IMR-90 (cell line): ENCODE measurements around the gene GPRIN3. TPM values are rescaled to one million over a fixed set of nuclear protein-coding genes. Genes with fewer than 3 reads are reported as not detected.

Experiments used
- ATAC-seq: fragments of 200-7000 bp; cut with Tn5 transposase; 2 replicates; pipeline ENCODE4 v1.9.1; 2020; ENCODE audit warnings: low read depth, mild to moderate bottlenecking, moderate library complexity
- BruUV-seq: library from RNA; stranded (reverse); fragments of 400-500 nt; replicated peaks from 2 replicates; lab custom pipeline; 2021; lab: Mats Ljungman, UMichigan
- CTCF ChIA-PET: fragments of 300-600 bp; formaldehyde crosslinking; extraction: SDS; loops from one replicate; lab custom pipeline; 2021; ENCODE audit warnings: antibody characterized with exemption; lab: Yijun Ruan, JAX
- POLR2A ChIA-PET: fragments of 300-600 bp; sonication (Branson Sonifier 250); formaldehyde crosslinking; loops from one replicate; lab custom pipeline; 2022; ENCODE audit warnings: antibody characterized with exemption; ENCODE audit not compliant: unreplicated experiment; lab: Charles Lee
- DNase-seq: peaks from one replicate; pipeline ENCODE4 v3.0.0; 2013
- H2AFZ ChIP-seq: replicated peaks from 2 replicates; pipeline ENCODE3; 2013; ENCODE audit warnings: low read length, mild to moderate bottlenecking; ENCODE audit not compliant: poor library complexity
- H2AK5ac ChIP-seq: 2 replicates; pipeline ENCODE4 v1.6.1; 2013; ENCODE audit warnings: low read depth, low read length, inconsistent platforms
- H2AK9ac ChIP-seq: replicated peaks from 2 replicates; pipeline ENCODE3; 2013; ENCODE audit warnings: mild to moderate bottlenecking, low read depth, low read length, moderate library complexity; ENCODE audit not compliant: poor library complexity
- H2BK120ac ChIP-seq: 2 replicates; pipeline ENCODE4 v1.6.1; 2013; ENCODE audit warnings: low read depth, low read length, inconsistent platforms
- H2BK15ac ChIP-seq: 3 replicates; pipeline ENCODE4 v1.6.1; 2013; ENCODE audit warnings: low read depth, low read length, inconsistent platforms
- H2BK20ac ChIP-seq: 2 replicates; pipeline ENCODE4 v1.6.1; 2013; ENCODE audit warnings: low read depth, mild to moderate bottlenecking, inconsistent platforms, low read length, moderate library complexity
- H2BK5ac ChIP-seq: 2 replicates; pipeline ENCODE4 v1.6.1; 2013; ENCODE audit warnings: mild to moderate bottlenecking, low read depth, low read length, inconsistent platforms; ENCODE audit not compliant: poor library complexity, severe bottlenecking
- H3K14ac ChIP-seq: replicated peaks from 2 replicates; pipeline ENCODE4 v1.6.1; 2013; ENCODE audit warnings: low read depth, low read length, inconsistent platforms
- H3K18ac ChIP-seq: 2 replicates; pipeline ENCODE4 v1.6.1; 2013; ENCODE audit warnings: low read depth, low read length, control low read depth
- H3K23ac ChIP-seq: 2 replicates; pipeline ENCODE4 v1.6.1; 2013; ENCODE audit warnings: low read depth, low read length, inconsistent platforms
- H3K27ac ChIP-seq: 2 replicates; pipeline ENCODE4 v1.5.1; 2013; ENCODE audit warnings: mild to moderate bottlenecking, control low read depth, low read length; ENCODE audit not compliant: insufficient read depth
- H3K27me3 ChIP-seq: 2 replicates; pipeline ENCODE4 v1.6.1; 2013; ENCODE audit warnings: low read length; ENCODE audit not compliant: control insufficient read depth, insufficient read depth
- H3K36me3 ChIP-seq: 2 replicates; pipeline ENCODE4 v1.6.1; 2013; ENCODE audit warnings: low read length, mixed read lengths; ENCODE audit not compliant: control insufficient read depth, insufficient read depth
- H3K4ac ChIP-seq: 2 replicates; pipeline ENCODE4 v1.6.1; 2013; ENCODE audit warnings: low read depth, low read length, inconsistent platforms
- H3K4me1 ChIP-seq: 2 replicates; pipeline ENCODE4 v1.6.1; 2013; ENCODE audit warnings: low read length, mixed read lengths; ENCODE audit not compliant: control insufficient read depth, insufficient read depth
- H3K4me2 ChIP-seq: 2 replicates; pipeline ENCODE4 v1.6.1; 2013; ENCODE audit warnings: low read depth, mild to moderate bottlenecking, control low read depth, low read length, moderate library complexity
- H3K4me3 ChIP-seq: 2 replicates; pipeline ENCODE4 v1.5.1; 2013; ENCODE audit warnings: low read depth, mild to moderate bottlenecking, control low read depth, low read length, moderate library complexity; ENCODE audit not compliant: insufficient read depth
- H3K56ac ChIP-seq: 2 replicates; pipeline ENCODE4 v1.6.1; 2013; ENCODE audit warnings: low read length, inconsistent platforms; ENCODE audit not compliant: insufficient read depth; ENCODE audit errors: extremely low read depth
- H3K79me1 ChIP-seq, 2 experiments: 2 replicates each; pipeline ENCODE4 v1.6.1; 2013; ENCODE audit warnings: low read length in 2 of 2, inconsistent platforms in 1 of 2, low read depth in 1 of 2
- H3K9ac ChIP-seq: 2 replicates; pipeline ENCODE4 v1.6.1; 2013; ENCODE audit warnings: low read depth, low read length, control low read depth
- H3K9me1 ChIP-seq: 2 replicates; pipeline ENCODE4 v1.6.1; 2013; ENCODE audit warnings: low read length, inconsistent platforms; ENCODE audit not compliant: insufficient read depth
- H3K9me3 ChIP-seq: 2 replicates; pipeline ENCODE4 v1.6.1; 2013; ENCODE audit warnings: low read length; ENCODE audit not compliant: control insufficient read depth, insufficient read depth
- H4K20me1 ChIP-seq: 2 replicates; pipeline ENCODE4 v1.6.1; 2013; ENCODE audit warnings: low read length, inconsistent platforms; ENCODE audit not compliant: insufficient read depth
- H4K5ac ChIP-seq: 2 replicates; pipeline ENCODE4 v1.6.1; 2013; ENCODE audit warnings: mild to moderate bottlenecking, low read depth, low read length, control low read depth
- H4K8ac ChIP-seq, 2 experiments: 2 replicates each; pipeline ENCODE4 v1.6.1; 2013; ENCODE audit warnings: low read depth in 2 of 2, low read length in 2 of 2, control low read depth in 1 of 2, inconsistent platforms in 1 of 2
- H4K91ac ChIP-seq: 2 replicates; pipeline ENCODE4 v1.6.1; 2013; ENCODE audit warnings: low read depth, low read length, inconsistent platforms; ENCODE audit not compliant: insufficient read depth
- BHLHE40 ChIP-seq: fragments of 150-350 bp; IDR thresholded peaks from 2 replicates; pipeline ENCODE4 v1.6.1; 2016; ENCODE audit warnings: mild to moderate bottlenecking, low read depth, low read length
- CEBPB ChIP-seq: IDR thresholded peaks from 2 replicates; pipeline ENCODE4 v1.6.1; 2012; ENCODE audit warnings: low read depth, low read length, improper control_type of control experiment
- CHD1 ChIP-seq: IDR thresholded peaks from 2 replicates; pipeline ENCODE4 v1.6.1; 2012; ENCODE audit warnings: low read depth, low read length, improper control_type of control experiment
- FOS ChIP-seq: fragments of 150-350 bp; IDR thresholded peaks from 2 replicates; pipeline ENCODE4 v1.6.1; 2016; ENCODE audit warnings: low read depth, low read length
- MAFK ChIP-seq: IDR thresholded peaks from 2 replicates; pipeline ENCODE4 v1.6.1; 2012; ENCODE audit warnings: low read depth, low read length, improper control_type of control experiment
- MAZ ChIP-seq: IDR thresholded peaks from 2 replicates; pipeline ENCODE4 v1.6.1; 2012; ENCODE audit warnings: low read depth, mild to moderate bottlenecking, low read length, improper control_type of control experiment, moderate library complexity, borderline replicate concordance
- MXI1 ChIP-seq: IDR thresholded peaks from 2 replicates; pipeline ENCODE4 v1.6.1; 2012; ENCODE audit warnings: low read depth, mild to moderate bottlenecking, low read length, moderate library complexity, borderline replicate concordance
- NFE2L2 ChIP-seq: fragments of 150-350 bp; IDR thresholded peaks from 2 replicates; pipeline ENCODE4 v1.6.1; 2016; ENCODE audit warnings: low read depth, mild to moderate bottlenecking, low read length
- POLR2A ChIP-seq: IDR thresholded peaks from 2 replicates; pipeline ENCODE4 v1.6.1; 2012; ENCODE audit warnings: mild to moderate bottlenecking, low read depth, low read length
- RAD21 ChIP-seq: IDR thresholded peaks from 2 replicates; pipeline ENCODE4 v1.6.1; 2012; ENCODE audit warnings: low read length, improper control_type of control experiment
- RCOR1 ChIP-seq: IDR thresholded peaks from 2 replicates; pipeline ENCODE4 v1.6.1; 2012; ENCODE audit warnings: mild to moderate bottlenecking, low read length, improper control_type of control experiment; ENCODE audit not compliant: insufficient replicate concordance
- RFX5 ChIP-seq: IDR thresholded peaks from 2 replicates; pipeline ENCODE4 v1.8.0; 2012; ENCODE audit warnings: low read depth, mild to moderate bottlenecking, low read length, moderate library complexity
- SMC3 ChIP-seq: fragments of 150-350 bp; IDR thresholded peaks from 2 replicates; pipeline ENCODE4 v1.6.1; 2016; ENCODE audit warnings: low read depth, mild to moderate bottlenecking, antibody characterized with exemption, low read length, moderate library complexity
- USF2 ChIP-seq: fragments of 150-350 bp; IDR thresholded peaks from 2 replicates; pipeline ENCODE4 v1.6.1; 2017; ENCODE audit warnings: mild to moderate bottlenecking, antibody characterized with exemption, low read length, low read depth
- WGBS, 2 experiments: methylation state at CpG; one replicate each; pipeline versions ENCODE4 v1.1.5 to v1.1.7; 2013; ENCODE audit warnings: missing lambda C conversion rate in 2 of 2; ENCODE audit not compliant: insufficient read length in 1 of 2; ENCODE audit errors: extremely low coverage in 2 of 2; 5-methylcytosine and 5-hydroxymethylcytosine counted together
- dilution Hi-C: fragments of 300-500 bp; cut with HindIII; formaldehyde crosslinking; loops from one replicate; pipeline ENCODE4 v1.14.3; 2018; ENCODE audit warnings: low sequenced_read_pairs; ENCODE audit not compliant: unreplicated experiment
- in situ Hi-C: fragments of 300-500 bp; cut with MboI; formaldehyde crosslinking; loops from 3 replicates; pipeline ENCODE4 v1.14.3; 2019; ENCODE audit warnings: low sequenced_read_pairs, inconsistent platforms, mixed read lengths
- intact Hi-C: fragments of 100-400 bp; cut with micrococcal nuclease; formaldehyde crosslinking; loops from 2 replicates; pipeline ENCODE4 v1.10.0; 2022
- polyA plus RNA-seq, 3 experiments: library from polyadenylated mRNA; depleted of rRNA; stranded (reverse); fragments of >200 nt; gene quantifications; 2 replicates each; pipeline ENCODE4 v1.2.3, GENCODE V29; 2012; ENCODE audit warnings: low replicate concordance in 1 of 3
- total RNA-seq: library from RNA; depleted of rRNA; stranded (reverse); fragments of >200 nt; gene quantifications from 2 replicates; pipeline ENCODE4 v1.2.3, GENCODE V29; 2012
- TF ChIP-seq, protein P1 (sequence below): fragments of 150-350 bp; IDR thresholded peaks from 2 replicates; pipeline ENCODE4 v1.6.1; 2016; ENCODE audit warnings: low read depth, mild to moderate bottlenecking, low read length, moderate library complexity, borderline replicate concordance
- TF ChIP-seq, protein P2 (sequence below): conservative IDR thresholded peaks from 2 replicates; pipeline ENCODE4 v1.5.1; 2012; ENCODE audit warnings: mild to moderate bottlenecking, low read depth, low read length, improper control_type of control experiment

The GPRIN3 gene
- total and polyA plus RNA-seq, 2 of the 4 experiments (the other 2 are of a cell fraction) = under 0.01 TPM; not detected in 1

GRCh38 chr4:89283226-89284009 lies 24.2 kb downstream of the GPRIN3 start:
- dilution Hi-C loops = no loop called here
- DNase-seq = no peak

More at GRCh38 chr4:89283226-89284009, 24.2 kb downstream of the GPRIN3 start:
- ATAC-seq = no peak
- Histone ChIP-seq H3K9me3 (no peaks in the 10 kb centered on the region), H4K5ac (no peak overlapping the region), H3K14ac (no peak overlapping the region), H4K91ac (no peak overlapping the region), H2BK20ac (no peak overlapping the region), H2AFZ (no peak overlapping the region), H3K36me3 (no peaks in the 10 kb centered on the region), H2BK5ac (no peak overlapping the region), H2AK9ac (no peak overlapping the region), H3K27me3 (peaks cover 5% of the 10 kb centered on the region), H3K18ac (no peak overlapping the region), H2BK15ac (no peak overlapping the region), H3K9me1 (no peaks in the 10 kb centered on the region), H3K27ac (no peak overlapping the region), H3K4ac (no peak overlapping the region), H4K20me1 (no peaks in the 10 kb centered on the region), H3K4me1 (no peaks in the 10 kb centered on the region), H2AK5ac (no peak overlapping the region), H3K23ac (no peak overlapping the region), H3K4me2 (no peak overlapping the region), H3K79me1 (no peaks in the 10 kb centered on the region), H3K4me3 (no peak overlapping the region), H3K9ac (no peak overlapping the region), H4K8ac (no peak overlapping the region), H3K56ac (no peak overlapping the region), H2BK120ac (no peak overlapping the region)
- BruUV-seq = no TSS peak
- intact Hi-C loops = no loop called here
- CTCF ChIA-PET = no interaction called here
- POLR2A ChIA-PET = no interaction called here
- WGBS, 2 experiments = 81% methylated on average over 3 of the region's 5 CpGs; no CpG with 5 or more reads in 1 of the 2 experiments
- in situ Hi-C loops = no loop called here
- TF ChIP-seq RFX5 (no peak), USF2 (no peak), MAFK (no peak), MXI1 (no peak), RCOR1 (no peak), CEBPB (no peak), SMC3 (no peak), FOS (no peak), RAD21 (no peak), BHLHE40 (no peak), NFE2L2 (no peak), MAZ (no peak), CHD1 (no peak), POLR2A (no peak)
- TF ChIP-seq, protein P1, sequence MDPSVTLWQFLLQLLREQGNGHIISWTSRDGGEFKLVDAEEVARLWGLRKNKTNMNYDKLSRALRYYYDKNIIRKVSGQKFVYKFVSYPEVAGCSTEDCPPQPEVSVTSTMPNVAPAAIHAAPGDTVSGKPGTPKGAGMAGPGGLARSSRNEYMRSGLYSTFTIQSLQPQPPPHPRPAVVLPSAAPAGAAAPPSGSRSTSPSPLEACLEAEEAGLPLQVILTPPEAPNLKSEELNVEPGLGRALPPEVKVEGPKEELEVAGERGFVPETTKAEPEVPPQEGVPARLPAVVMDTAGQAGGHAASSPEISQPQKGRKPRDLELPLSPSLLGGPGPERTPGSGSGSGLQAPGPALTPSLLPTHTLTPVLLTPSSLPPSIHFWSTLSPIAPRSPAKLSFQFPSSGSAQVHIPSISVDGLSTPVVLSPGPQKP = no peak
- TF ChIP-seq, protein P2, sequence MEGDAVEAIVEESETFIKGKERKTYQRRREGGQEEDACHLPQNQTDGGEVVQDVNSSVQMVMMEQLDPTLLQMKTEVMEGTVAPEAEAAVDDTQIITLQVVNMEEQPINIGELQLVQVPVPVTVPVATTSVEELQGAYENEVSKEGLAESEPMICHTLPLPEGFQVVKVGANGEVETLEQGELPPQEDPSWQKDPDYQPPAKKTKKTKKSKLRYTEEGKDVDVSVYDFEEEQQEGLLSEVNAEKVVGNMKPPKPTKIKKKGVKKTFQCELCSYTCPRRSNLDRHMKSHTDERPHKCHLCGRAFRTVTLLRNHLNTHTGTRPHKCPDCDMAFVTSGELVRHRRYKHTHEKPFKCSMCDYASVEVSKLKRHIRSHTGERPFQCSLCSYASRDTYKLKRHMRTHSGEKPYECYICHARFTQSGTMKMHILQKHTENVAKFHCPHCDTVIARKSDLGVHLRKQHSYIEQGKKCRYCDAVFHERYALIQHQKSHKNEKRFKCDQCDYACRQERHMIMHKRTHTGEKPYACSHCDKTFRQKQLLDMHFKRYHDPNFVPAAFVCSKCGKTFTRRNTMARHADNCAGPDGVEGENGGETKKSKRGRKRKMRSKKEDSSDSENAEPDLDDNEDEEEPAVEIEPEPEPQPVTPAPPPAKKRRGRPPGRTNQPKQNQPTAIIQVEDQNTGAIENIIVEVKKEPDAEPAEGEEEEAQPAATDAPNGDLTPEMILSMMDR = no peak
